Hematopoietic multipotent progenitor cell treated with erythropoietin and hydrocortisone succinate and interleukin-3 and kit ligand, for 15 days (in vitro differentiated cells): ENCODE data around the gene SEMA3E.
"Not testable (repeated sequence)": the region's sequence is repeated elsewhere in the genome, so short reads cannot be mapped to it uniquely, and the experiment has no call there.

ENCODE experiments used
- DNase-seq: peaks from one replicate; pipeline ENCODE4 v3.0.0-alpha.2; 2015; ENCODE audit warnings: low spot score

SEMA3E gene

GRCh38 chr7:83559887-83560286, 89.1 kb downstream of the SEMA3E start:
- no peak for DNase-seq

DNA sequence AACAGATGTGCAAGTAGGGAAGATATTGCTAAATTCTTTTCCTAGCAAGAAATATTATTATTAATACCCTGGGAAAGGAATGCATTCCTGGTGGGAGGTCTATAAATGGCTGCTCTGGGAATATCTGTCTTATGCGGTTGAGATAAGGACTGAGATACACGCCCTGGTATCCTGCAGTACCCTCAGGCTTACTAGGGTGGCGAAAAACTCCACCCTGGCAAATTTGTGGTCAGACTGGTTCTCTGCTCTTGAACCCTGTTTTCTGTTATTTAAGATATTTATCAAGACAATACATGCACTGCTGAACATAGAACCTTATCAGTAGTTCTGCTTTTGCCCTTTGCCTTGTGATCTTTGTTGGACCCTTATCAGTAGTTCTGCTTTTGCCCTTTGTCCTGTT, 96.4 kb downstream of the SEMA3E start:
- DNase-seq: not testable (repeated sequence)

DNA sequence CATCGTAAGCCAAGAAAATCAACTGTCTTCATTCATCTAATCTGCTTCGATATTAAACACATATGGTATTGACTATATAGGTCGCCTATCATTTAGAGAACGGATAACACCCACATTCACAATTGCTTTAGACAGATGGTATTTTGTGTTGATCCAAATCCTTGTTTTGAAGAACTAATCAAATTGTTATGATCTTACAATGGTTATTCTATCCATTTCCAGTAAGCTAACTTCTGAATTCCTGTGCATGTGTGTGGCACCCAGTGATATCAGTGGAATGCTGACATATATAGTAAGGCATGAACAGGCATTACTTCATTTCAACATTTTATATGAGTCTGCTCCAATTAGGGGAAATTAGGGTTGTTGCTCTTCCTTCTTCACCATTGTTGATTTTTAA, 98.8 kb downstream of the SEMA3E start:
- DNase-seq: no peak

DNA sequence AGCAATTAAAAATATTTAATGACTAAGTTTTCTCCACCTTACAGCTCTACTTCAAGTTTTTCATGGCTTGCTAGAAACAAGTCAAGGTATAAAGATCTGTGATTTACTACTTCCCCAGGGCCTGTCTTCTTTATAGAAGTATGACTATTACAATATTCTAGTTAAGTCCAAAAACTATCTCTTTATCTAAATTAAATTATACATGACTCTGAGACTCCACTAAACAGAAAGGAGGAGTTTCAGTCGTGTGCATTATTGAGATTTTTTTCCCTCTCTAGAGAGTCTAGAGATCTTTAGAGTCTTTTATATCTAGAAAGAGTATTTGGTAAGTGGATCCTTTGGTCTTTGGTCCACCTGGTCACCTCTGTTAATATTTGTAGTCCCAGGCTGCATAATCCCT, 100.7 kb downstream of the SEMA3E start:
- DNase-seq: no peak

DNA sequence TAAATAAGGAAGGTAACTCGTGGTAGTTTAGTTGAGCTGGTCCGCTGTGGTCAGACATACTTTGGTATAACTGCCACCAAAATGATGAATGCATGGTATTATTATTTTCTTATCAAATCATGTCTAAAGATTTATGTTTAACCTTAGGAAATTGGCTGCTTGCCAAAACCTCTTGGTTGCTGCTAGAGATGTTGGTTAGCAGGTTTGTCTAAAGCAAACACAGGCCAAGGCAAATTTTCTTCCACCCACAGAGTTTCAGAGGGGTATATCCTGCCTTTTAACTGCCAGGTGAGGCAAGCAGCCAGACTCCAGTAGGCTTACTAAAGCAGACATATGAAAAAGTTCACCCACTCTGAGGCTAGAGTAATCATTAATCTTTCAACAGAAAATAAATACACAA, 101.4 kb downstream of the SEMA3E start:
- DNase-seq: peak; percentile 13

DNA sequence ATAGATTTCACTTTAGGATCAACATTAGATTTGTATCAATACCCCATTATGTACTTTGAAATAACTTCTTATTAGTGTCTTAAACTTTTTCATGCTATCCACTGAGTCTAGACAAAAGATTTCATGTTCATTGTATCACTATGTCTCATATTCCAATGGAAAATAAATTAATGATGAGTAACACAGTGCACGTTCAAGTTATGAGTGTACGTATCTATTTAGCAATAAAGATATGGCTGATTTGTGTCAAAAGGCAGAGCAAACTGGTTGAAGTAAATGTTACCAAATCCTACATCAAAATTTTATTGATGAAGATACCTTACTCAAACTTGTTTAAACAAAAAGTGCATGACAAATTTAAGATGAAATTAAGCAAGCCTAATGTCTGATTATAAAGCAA, 102.4 kb downstream of the SEMA3E start:
- DNase-seq: no peak

DNA sequence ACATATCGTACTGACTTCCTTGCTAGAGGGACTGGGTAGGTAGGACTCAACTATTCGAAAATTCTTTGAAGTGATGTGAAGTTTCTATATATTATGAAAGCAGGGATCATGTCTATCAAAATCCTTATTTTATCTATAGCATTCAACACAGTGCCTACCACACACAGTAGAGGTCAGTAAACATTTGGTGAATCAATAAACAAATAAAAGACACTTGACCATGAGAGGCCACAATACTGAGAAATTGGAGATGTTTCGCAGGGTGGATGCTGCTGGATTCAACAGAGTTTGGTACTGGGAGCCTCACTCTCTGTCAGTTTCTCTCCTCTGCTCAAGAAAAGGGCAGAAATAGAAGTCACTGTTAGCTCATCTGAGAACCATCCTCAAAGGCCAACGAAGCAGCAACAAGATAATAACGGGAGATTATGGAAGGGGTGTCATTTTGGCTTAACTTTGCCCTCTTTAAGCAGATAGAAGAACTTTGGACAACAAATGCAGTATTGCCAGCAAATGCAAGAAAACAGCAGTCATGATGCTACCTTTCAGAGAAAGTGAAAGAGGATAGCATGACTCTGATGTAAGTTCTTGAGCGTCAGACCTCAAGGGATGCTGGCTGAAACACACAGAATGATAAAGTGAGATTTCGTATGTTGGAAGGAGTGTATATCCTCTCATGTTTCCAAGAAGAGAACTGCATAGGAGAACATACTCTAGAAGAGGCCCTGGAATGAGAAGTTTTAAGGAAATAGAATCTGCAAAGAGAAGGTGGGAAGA, 107.6 kb downstream of the SEMA3E start:
- DNase-seq: no peak

- no peak for DNase-seq
Observed at GRCh38 chr7:83534488-83534887, 114.5 kb downstream of the SEMA3E start.

DNA sequence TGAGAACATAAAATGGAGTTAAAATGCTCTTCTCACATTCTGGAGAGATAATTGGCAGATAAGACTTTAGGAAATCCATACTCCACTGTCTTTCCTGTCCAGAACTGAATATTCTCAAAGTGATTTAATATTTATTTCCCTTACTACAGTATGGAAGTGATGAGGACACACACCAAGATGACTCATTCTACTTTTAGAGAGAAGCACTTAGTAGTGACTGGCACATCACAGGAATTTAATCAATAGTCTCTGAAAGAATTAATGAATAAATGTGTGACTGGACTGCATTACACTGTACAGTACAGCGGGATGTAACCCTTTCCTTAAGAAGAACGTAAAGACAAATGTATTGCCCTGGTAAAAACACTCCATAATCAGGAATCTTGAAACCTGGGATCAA, 116.7 kb downstream of the SEMA3E start:
- DNase-seq: no peak

- DNase-seq: no peak
Observed at GRCh38 chr7:83531766-83532165, 117.2 kb downstream of the SEMA3E start.

DNA sequence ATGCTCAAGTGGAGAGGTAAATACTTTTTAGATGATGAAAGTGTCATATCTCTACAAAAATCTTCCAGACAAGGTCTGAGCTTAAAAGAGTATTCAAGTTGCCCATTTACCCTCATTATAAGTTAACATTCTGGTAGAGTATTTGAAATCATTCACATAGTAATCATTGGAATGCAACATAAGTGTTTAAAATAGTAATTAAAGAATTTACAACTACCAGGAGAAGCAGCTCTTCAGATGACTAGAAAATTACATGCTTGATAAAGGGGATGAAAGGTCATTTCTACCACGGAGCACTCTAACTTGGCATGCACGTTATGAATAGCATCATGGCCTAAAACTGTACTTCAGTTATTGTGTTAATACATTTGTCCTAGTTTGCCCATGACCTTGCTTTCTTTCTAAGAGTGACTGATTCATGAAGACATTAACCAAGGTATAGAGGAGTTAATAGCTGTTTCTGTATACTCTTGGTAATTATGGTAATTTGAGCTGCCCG, 120.0 kb downstream of the SEMA3E start:
- no peak for DNase-seq

DNA sequence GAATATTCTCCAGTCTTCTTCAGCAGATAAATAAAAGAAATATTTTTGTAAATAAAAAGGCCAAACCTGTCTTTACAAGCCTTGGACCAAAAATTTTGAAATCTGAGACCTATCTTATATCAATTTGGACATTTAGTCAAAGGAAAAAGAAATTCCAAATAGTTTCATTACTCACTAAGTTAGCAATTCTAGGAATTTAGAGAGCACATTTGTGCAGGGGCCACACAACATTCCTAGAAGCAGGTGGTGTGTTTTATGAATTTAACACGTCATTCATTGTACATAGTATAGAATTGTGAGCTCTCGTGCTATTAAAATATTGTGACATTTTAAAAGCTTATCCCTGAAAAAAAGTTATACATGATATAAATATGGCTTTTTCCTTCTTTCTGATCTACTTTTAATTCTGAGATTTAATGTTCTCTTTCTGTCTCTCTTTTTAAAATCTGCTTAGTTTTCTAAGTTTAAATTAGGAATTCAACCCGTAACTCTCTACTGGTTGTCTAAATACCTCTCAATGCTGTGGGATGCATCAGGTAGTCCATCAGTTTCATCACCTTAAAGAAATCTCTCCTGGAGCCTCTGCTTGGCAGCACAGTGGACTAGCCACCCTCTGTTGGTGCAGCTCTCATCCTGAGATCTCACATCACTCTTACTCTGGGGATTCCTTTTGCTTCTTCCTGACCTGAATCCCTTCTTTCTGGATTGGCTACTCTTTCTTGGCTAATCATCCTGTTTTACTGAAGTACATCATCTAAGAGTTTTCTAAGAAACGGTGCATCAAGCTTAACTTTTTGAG, 124.5 kb downstream of the SEMA3E start:
- DNase-seq: no peak

- no peak for DNase-seq
Observed at GRCh38 chr7:83520726-83521125, 128.2 kb downstream of the SEMA3E start.

DNA sequence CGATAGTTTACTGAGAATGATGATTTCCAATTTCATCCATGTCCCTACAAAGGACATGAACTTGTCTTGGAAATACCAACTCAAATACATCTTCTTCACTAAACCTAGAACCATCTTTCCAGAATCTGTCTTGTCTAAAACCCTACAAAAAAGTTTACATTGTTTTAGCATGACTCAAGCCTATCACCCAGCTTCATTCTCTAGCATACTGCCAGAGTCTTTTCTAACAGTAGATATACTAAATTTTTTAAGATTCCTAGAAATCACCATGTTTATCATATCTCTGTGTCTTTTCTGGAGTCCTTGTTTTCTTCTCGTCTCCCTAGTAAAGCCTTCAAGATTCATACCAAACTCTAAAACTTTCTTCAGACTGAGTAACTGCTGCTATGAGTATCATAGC, 129.7 kb downstream of the SEMA3E start:
- no peak for DNase-seq

DNA sequence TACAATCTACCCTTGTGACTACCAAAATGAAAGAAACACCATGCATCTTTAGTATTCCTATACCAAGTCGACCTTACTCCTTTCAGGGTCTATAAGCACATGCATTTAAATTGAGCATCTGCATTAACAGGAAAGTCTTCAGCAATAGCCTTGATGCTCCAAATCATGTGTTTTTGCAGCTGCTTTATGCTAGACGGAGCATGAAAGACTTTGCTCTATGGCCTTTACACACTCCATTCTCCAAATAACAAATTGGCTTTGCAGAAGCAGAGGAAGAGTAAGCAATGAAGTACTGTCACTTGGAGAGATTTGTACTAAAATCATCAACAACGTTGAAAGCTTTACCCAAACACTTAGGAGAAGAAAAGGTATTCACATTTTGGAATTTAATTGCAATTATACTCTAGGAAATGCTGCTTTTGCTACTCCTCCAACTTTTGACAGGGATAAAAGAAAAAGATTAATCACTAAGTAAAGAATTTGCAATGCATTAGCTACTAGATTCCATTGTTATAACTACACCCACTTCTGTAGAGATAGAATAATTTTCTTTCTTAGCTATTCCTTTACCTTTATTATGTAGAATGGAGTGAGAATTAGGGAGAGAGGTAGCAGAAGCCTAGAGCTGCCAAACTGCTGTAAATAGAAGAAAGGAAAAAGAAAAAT, 131.8 kb downstream of the SEMA3E start:
- DNase-seq: no peak

- no peak for DNase-seq
Observed at GRCh38 chr7:83514977-83515376, 134.0 kb downstream of the SEMA3E start.

DNA sequence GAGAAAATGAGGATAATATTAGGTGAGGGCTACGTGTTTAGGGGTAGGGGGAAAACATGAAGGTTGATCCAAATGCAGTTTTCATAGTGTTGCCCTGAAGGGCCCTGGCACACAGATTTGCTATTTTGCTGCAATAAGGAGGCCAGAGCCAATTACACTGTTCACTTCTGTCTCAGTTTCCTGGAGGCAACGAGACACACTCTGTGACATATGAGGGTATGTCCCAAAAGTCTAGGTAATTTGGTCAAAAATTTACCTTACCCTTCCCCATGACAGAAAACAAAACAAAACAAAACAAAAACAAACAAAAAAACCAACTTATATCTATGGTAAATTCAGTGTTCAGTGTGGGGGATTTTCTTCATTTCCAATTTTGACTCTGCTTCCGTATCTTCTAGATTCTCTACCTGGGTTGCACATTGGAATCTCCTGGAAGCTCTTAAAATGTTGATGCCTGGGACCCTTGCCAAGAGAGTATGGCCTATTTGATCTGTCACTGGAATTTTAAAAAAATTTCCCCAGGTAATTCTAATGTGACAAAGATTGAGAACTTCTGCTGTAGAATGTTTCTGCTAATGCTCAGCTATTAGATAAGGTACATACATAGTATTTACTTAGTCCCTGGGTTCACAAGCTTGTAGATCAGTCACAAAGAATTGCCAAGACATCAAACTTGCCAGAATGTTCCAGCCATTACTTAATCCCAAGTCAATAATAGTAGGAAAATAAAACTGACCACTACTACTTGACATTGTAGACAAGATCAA, 139.5 kb downstream of the SEMA3E start:
- DNase-seq: no peak

GRCh38 chr7:83504330-83504729, 144.6 kb downstream of the SEMA3E start:
- DNase-seq: no peak

DNA sequence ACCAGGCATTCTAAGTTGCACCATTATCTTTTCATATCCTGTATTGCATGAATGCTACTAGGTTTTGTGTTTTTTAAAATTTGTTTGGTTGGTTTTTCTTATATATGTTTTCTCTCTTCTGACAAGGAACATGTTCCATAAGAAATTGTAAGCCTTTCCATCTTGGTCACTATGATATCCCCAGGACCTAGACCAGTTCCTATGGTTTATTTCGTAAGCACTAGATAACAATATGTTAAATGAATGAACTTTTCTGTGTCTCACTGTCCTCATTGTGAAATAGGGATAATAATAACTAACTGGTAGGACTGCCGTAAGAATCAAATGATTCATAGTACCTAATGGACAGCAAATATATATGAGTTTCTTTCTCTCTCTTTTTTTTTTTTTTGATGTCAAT, 146.3 kb downstream of the SEMA3E start:
- DNase-seq: no peak

DNA sequence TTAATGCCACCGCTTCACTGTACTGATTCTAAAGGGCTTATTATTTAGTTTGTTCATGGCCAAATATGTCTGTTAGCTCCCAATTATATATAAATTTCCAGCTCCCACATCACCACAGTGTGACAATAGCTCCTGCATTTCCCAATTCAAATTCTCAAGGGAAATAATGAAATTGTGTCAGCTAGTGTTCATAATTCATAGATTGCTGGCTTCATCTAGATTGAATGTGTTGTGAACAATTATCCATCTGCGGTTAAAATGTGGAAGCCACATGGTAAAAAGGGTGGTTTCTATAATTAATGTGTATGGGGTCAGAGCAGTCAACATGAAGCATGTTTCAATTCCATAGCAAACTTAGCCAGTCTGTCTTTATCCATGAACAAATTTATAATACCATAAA, 154.3 kb downstream of the SEMA3E start:
- no peak for DNase-seq

DNA sequence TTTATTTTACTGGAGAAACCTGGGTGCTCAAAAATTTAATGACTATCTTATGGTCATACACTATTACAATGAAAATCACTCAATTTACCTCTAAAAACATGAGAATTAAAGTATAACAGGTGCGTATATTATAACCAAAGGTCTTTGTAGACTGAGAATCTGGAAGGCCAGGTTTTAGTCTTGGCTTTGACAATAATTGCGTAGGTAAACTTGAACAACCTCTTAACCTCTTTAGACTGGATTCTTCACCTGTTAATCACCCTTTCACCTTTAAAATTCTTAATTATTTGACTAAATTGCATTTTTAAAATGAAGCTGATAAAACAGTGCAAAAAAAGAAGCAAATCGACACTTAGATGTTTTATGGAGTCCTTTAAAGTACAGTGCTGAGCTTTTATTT, 156.1 kb downstream of the SEMA3E start:
- DNase-seq: no peak

- no peak for DNase-seq
Observed at GRCh38 chr7:83487801-83488200, 161.1 kb downstream of the SEMA3E start.
